Fibroblast of villous mesenchyme (primary cell): ENCODE results near the gene B3GNT2. TPM values are rescaled to one million over a fixed set of nuclear protein-coding genes. Genes with fewer than 3 reads are reported as not detected.

ENCODE experiments used
- DNase-seq: peaks from one replicate; pipeline ENCODE4 v3.0.0-alpha.2; 2010; ENCODE audit warnings: low read depth
- H3K4me3 ChIP-seq: 2 replicates; pipeline ENCODE4 v1.5.1; 2011; ENCODE audit warnings: low read depth, mild to moderate bottlenecking, low read length
- total RNA-seq: library from RNA; depleted of rRNA; stranded (reverse); fragments of >200 nt; gene quantifications from 2 replicates; pipeline ENCODE4 v1.2.3, GENCODE V29; 2012
- TF ChIP-seq, protein P1 (sequence below): IDR thresholded peaks from 2 replicates; pipeline ENCODE4 v1.5.1; 2012; ENCODE audit warnings: low read depth, mild to moderate bottlenecking, low read length; ENCODE audit not compliant: insufficient read depth

B3GNT2 gene
- total RNA-seq, 1 donor = 26.3 TPM

DNA sequence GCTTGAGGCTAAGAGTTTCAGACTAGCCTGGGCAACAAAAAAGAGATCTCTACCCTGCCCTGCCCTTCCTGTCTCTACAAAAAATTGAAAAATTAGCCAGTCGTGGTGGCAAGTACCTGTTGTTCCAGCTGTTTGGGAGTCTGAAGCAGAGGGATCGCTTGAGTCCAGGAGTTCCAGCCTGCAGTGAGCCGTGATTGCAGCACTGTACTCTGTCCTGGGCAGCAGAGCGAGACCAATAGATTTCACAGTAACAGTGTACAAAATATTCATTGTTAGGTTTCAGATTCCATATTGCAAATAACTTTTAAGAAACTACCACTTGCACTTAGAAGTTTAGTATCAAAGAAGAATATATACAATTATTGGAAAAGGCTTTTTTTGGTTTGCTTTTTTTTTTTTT, 54.3 kb downstream of the B3GNT2 start:
- H3K4me3 ChIP-seq = no peak overlapping the region
- TF ChIP-seq, protein P1, sequence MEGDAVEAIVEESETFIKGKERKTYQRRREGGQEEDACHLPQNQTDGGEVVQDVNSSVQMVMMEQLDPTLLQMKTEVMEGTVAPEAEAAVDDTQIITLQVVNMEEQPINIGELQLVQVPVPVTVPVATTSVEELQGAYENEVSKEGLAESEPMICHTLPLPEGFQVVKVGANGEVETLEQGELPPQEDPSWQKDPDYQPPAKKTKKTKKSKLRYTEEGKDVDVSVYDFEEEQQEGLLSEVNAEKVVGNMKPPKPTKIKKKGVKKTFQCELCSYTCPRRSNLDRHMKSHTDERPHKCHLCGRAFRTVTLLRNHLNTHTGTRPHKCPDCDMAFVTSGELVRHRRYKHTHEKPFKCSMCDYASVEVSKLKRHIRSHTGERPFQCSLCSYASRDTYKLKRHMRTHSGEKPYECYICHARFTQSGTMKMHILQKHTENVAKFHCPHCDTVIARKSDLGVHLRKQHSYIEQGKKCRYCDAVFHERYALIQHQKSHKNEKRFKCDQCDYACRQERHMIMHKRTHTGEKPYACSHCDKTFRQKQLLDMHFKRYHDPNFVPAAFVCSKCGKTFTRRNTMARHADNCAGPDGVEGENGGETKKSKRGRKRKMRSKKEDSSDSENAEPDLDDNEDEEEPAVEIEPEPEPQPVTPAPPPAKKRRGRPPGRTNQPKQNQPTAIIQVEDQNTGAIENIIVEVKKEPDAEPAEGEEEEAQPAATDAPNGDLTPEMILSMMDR = no peak
- DNase-seq = no peak

DNA sequence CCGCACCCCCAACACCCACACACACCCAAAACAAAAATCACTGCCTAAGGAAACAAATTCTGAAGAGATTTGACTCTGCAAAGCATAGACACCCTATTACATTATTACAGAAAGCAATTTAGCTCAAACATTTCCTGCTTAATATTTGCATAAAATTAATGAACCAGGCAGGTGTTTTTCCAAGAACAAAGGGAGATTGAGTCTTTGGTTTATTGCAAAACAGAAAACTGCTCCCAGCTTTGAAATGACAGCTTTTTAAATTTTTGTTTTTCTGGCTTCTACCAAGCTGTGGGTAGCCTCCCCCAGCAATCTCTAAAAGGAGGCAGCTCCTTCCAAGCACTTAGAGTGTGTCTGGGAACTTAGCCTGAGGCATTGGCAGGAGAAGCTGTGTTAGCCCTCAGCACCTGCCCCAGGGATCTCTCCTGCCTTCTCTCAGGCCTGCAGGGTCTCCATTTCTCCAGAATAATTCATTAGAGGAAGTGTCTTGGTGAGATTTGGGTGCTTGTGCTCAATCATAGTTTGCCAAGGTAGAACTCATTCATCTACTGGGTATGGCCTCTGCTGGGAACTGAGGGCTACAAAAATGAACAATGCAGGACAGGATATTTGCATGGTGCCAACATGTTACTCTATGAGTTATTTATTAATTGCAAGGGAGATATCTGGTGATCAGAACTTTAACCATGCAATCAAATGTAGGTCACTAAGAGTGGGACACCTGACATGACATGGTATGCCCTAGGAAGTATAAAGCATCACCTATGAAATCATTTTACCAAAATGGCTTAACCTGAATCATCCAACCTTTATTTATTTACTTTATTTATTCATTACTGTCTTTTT, 58.7 kb downstream of the B3GNT2 start:
- no peak for DNase-seq
- TF ChIP-seq, protein P1 = no peak
- H3K4me3 ChIP-seq = no peak overlapping the region

- TF ChIP-seq, protein P1 = no peak
- no peak for DNase-seq
- H3K4me3 ChIP-seq = no peak overlapping the region
Observed at GRCh38 chr2:62257466-62257865, 61.6 kb downstream of the B3GNT2 start.

DNA sequence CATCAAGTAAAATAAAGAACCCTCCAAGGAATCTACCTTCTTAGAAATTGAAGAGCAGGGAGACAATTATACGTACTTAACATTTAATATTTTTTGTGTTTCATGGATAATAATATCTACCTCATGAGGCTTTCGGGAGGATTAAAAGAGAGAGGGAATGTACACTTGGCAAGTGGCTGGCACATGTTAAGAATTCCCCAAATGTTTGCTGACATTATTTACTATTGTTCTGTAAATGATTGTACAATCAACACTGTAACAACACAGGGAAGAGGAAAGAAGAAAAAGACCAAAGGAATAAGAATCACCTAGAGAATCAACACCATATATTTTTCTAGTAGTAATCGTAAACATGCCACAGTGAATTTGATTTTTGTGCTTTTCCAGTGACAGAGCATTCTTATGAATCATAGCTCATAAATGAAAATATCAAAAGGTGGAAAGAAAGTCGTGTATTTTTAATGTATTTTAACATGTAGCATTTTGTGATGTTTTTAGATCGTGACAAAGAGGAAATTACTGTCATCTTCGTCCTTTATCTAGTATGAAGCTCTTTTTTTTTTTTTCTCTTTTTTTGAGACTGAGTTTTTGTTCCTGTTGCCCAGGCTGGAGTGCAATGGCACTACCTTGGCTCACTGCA, 67.3 kb downstream of the B3GNT2 start:
- TF ChIP-seq, protein P1 = no peak
- DNase-seq = peak; percentile 38
- H3K4me3 ChIP-seq = no peak overlapping the region

DNA sequence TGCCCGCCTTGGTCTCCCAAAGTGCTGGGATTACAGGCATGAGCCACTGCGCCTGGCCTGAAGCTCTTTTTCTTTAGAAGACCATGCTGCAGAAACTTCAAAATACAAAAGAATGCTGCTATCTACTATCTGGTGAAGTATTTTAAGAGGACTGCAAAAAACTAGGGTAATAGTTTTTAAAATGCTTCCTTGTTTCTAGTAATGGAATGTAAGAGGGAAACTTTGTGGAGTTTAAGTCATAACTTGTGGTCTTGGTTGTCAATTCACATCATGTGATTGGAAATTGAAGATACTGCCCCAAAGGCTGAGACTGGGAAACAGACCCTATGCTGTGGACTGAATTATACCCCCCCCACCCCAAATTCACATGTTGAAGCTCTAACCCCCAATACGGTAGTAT, 68.3 kb downstream of the B3GNT2 start:
- no peak overlapping the region for H3K4me3 ChIP-seq
- DNase-seq = no peak
- TF ChIP-seq, protein P1 = no peak

DNA sequence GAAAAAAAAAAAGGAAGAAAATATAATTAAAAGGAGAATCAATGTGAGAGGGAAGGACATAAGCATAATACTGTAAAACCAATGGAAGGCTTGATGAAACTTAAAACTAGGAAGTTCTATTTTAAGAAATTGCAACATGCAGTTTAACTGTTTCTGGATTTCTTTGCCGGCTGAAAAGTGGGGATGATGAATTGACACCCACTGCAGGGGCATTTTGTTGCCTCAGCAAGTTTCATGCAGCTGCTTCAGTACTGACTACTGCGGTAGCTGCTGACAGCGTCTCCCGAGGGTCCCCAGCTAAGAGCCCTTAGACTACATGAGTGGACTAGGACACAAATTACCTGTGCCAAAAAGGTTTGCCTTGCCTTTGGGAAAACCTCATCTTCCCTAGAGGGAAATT, 69.2 kb downstream of the B3GNT2 start:
- no peak for DNase-seq
- H3K4me3 ChIP-seq = no peak overlapping the region
- TF ChIP-seq, protein P1 = no peak
